WTC11 (cell line): Measurements from ENCODE around the gene ARHGAP26. TPM values are rescaled to one million over a fixed set of nuclear protein-coding genes. Genes with fewer than 3 reads are reported as not detected.

Experiments used
- ATAC-seq: fragments of 200-7000 bp; cut with Tn5 transposase; 2 replicates; pipeline ENCODE4 v1.10.0; 2021; ENCODE audit warnings: mild to moderate bottlenecking, moderate library complexity
- CTCF ChIA-PET: fragments of 300-600 bp; sonication (Branson Sonifier 250); formaldehyde crosslinking; loops from one replicate; lab custom pipeline; 2021; ENCODE audit warnings: antibody characterized with exemption; lab: Charles Lee
- POLR2A ChIA-PET: fragments of 350-600 bp; sonication (Branson Sonifier 250); formaldehyde crosslinking; loops from one replicate; lab custom pipeline; 2021; ENCODE audit warnings: antibody characterized with exemption; lab: Charles Lee
- DNase-seq: peaks from one replicate; pipeline ENCODE4 v3.0.0; 2021; ENCODE audit warnings: low spot score
- H3K27ac Mint-ChIP-seq: 2 replicates; pipeline ENCODE4 v1.8.0; 2021; ENCODE audit warnings: mixed read lengths
- H3K27me3 Mint-ChIP-seq: 2 replicates; pipeline ENCODE4 v1.8.0; 2021; ENCODE audit warnings: low read depth, mild to moderate bottlenecking, moderate library complexity, mixed read lengths
- H3K36me3 Mint-ChIP-seq: 2 replicates; pipeline ENCODE4 v1.8.0; 2021; ENCODE audit warnings: mixed read lengths
- H3K4me1 Mint-ChIP-seq: 2 replicates; pipeline ENCODE4 v1.8.0; 2022; ENCODE audit warnings: mixed read lengths
- H3K4me3 Mint-ChIP-seq: 2 replicates; pipeline ENCODE4 v1.8.0; 2021; ENCODE audit warnings: mild to moderate bottlenecking, moderate library complexity, mixed read lengths
- H3K9me3 Mint-ChIP-seq: 2 replicates; pipeline ENCODE4 v1.8.0; 2021; ENCODE audit warnings: mixed read lengths
- CDX4 ChIP-seq: fragments of 250-450 bp; sonication (Bioruptor Pico); IDR thresholded peaks from 2 replicates; pipeline ENCODE4 v1.9.0; 2021; ENCODE audit warnings: moderate library complexity, mild to moderate bottlenecking, inconsistent platforms, borderline replicate concordance
- CREB1 ChIP-seq: sonication (generic); formaldehyde crosslinking; IDR thresholded peaks from 2 replicates; pipeline ENCODE4 v1.8.0; 2023; ENCODE audit warnings: mild to moderate bottlenecking, missing genetic modification reagents
- EMX1 ChIP-seq: fragments of 250-450 bp; sonication (Bioruptor Pico); IDR thresholded peaks from 2 replicates; pipeline ENCODE4 v1.8.0; 2021; ENCODE audit warnings: mild to moderate bottlenecking
- FOXK1 ChIP-seq: sonication (generic); formaldehyde crosslinking; IDR thresholded peaks from 2 replicates; pipeline ENCODE4 v1.8.0; 2022; ENCODE audit warnings: mild to moderate bottlenecking, moderate library complexity, missing genetic modification reagents
- GABPB1 ChIP-seq: sonication (generic); formaldehyde crosslinking; IDR thresholded peaks from 2 replicates; pipeline ENCODE4 v1.8.1; 2023; ENCODE audit warnings: mild to moderate bottlenecking, missing genetic modification reagents
- GRHL2 ChIP-seq: fragments of 250-450 bp; sonication (Bioruptor Pico); IDR thresholded peaks from 2 replicates; pipeline ENCODE4 v1.8.0; 2022; ENCODE audit warnings: mild to moderate bottlenecking, moderate library complexity; ENCODE audit not compliant: insufficient replicate concordance, severe bottlenecking
- MYBL2 ChIP-seq: sonication (generic); formaldehyde crosslinking; IDR thresholded peaks from 2 replicates; pipeline ENCODE4 v1.8.1; 2023; ENCODE audit warnings: mild to moderate bottlenecking, moderate library complexity, missing genetic modification reagents
- NFE2L1 ChIP-seq: sonication (generic); formaldehyde crosslinking; IDR thresholded peaks from 2 replicates; pipeline ENCODE4 v1.8.1; 2023; ENCODE audit warnings: missing genetic modification reagents
- NR1H2 ChIP-seq: sonication (generic); formaldehyde crosslinking; IDR thresholded peaks from 2 replicates; pipeline ENCODE4 v1.9.0; 2021; ENCODE audit warnings: mild to moderate bottlenecking, moderate library complexity, missing genetic modification reagents
- PREB ChIP-seq: sonication (generic); formaldehyde crosslinking; IDR thresholded peaks from 2 replicates; pipeline ENCODE4 v1.8.1; 2022; ENCODE audit warnings: mild to moderate bottlenecking, missing genetic modification reagents, moderate library complexity, borderline replicate concordance
- SMAD3 ChIP-seq: sonication (generic); formaldehyde crosslinking; IDR thresholded peaks from 2 replicates; pipeline ENCODE4 v1.8.0; 2022; ENCODE audit warnings: missing genetic modification reagents, mild to moderate bottlenecking, borderline replicate concordance
- SP1 ChIP-seq: sonication (generic); formaldehyde crosslinking; conservative IDR thresholded peaks from 2 replicates; pipeline ENCODE4 v1.8.1; 2022; ENCODE audit warnings: missing genetic modification reagents
- TEAD1 ChIP-seq: sonication (generic); formaldehyde crosslinking; IDR thresholded peaks from 2 replicates; pipeline ENCODE4 v1.8.0; 2022; ENCODE audit warnings: mild to moderate bottlenecking, missing genetic modification reagents
- ZNF138 ChIP-seq: sonication (generic); formaldehyde crosslinking; conservative IDR thresholded peaks from 2 replicates; pipeline ENCODE4 v1.8.1; 2022; ENCODE audit warnings: mild to moderate bottlenecking, moderate library complexity, missing genetic modification reagents
- ZNF219 ChIP-seq: sonication (generic); formaldehyde crosslinking; IDR thresholded peaks from 2 replicates; pipeline ENCODE4 v1.8.0; 2023; ENCODE audit warnings: missing genetic modification reagents, mild to moderate bottlenecking, borderline replicate concordance
- ZNF423 ChIP-seq: fragments of 250-450 bp; sonication (Bioruptor Pico); IDR thresholded peaks from 2 replicates; pipeline ENCODE4 v2.1.2; 2022; ENCODE audit warnings: mild to moderate bottlenecking, moderate library complexity
- ZNF532 ChIP-seq: fragments of 250-450 bp; sonication (Bioruptor Pico); IDR thresholded peaks from 2 replicates; pipeline ENCODE4 v1.9.0; 2021; ENCODE audit warnings: mild to moderate bottlenecking, borderline replicate concordance
- total RNA-seq: library from RNA; stranded (reverse); gene quantifications from 3 replicates; pipeline ENCODE4 v1.2.3, GENCODE V29; 2021
- TF ChIP-seq, protein P1 (sequence below): fragments of 250-450 bp; sonication (Bioruptor Pico); IDR thresholded peaks from 2 replicates; pipeline ENCODE4 v2.1.2; 2022; ENCODE audit warnings: mild to moderate bottlenecking, moderate library complexity
- TF ChIP-seq, protein P2 (sequence below): fragments of 250-450 bp; sonication (Bioruptor Pico); IDR thresholded peaks from 2 replicates; pipeline ENCODE4 v1.9.0; 2021; ENCODE audit warnings: mild to moderate bottlenecking

The ARHGAP26 gene
- total RNA-seq, 1 experiment from 2014 or later, result 22.3 TPM

GRCh38 chr5:142805339-142805738, 35.2 kb downstream of the ARHGAP26 start:
- no peak overlapping the region for H3K4me3 Mint-ChIP-seq
- DNase-seq (no peak), ATAC-seq (no peak)
- ChIA-PET POLR2A (no interaction called here), CTCF (interaction anchor here (0.8 kb wide), 1 partner anchor 92 kb away, joined by 3 read pairs; no protein-coding TSS in a partner anchor)
- peak overlapping the region; percentile 7; the same call in 1 of the 2 replicates for H3K27ac Mint-ChIP-seq
- no peaks in the 10 kb centered on the region for H3K27me3 Mint-ChIP-seq
- no peaks in the 10 kb centered on the region for H3K9me3 Mint-ChIP-seq
- TF ChIP-seq ZNF219 (CRISPR knock-in tag), result no peak
- no peak for TF ChIP-seq ZNF138 (CRISPR knock-in tag)
- TF ChIP-seq, protein P1, sequence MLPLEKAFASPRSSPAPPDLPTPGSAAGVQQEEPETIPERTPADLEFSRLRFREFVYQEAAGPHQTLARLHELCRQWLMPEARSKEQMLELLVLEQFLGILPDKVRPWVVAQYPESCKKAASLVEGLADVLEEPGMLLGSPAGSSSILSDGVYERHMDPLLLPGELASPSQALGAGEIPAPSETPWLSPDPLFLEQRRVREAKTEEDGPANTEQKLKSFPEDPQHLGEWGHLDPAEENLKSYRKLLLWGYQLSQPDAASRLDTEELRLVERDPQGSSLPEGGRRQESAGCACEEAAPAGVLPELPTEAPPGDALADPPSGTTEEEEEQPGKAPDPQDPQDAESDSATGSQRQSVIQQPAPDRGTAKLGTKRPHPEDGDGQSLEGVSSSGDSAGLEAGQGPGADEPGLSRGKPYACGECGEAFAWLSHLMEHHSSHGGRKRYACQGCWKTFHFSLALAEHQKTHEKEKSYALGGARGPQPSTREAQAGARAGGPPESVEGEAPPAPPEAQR (CRISPR knock-in tag), result no peak
- no peak for TF ChIP-seq EMX1 (CRISPR knock-in tag)
- no peak for TF ChIP-seq MYBL2 (CRISPR knock-in tag)
- TF ChIP-seq GABPB1, result no peak
- no peak for TF ChIP-seq ZNF423
- TF ChIP-seq, protein P2, sequence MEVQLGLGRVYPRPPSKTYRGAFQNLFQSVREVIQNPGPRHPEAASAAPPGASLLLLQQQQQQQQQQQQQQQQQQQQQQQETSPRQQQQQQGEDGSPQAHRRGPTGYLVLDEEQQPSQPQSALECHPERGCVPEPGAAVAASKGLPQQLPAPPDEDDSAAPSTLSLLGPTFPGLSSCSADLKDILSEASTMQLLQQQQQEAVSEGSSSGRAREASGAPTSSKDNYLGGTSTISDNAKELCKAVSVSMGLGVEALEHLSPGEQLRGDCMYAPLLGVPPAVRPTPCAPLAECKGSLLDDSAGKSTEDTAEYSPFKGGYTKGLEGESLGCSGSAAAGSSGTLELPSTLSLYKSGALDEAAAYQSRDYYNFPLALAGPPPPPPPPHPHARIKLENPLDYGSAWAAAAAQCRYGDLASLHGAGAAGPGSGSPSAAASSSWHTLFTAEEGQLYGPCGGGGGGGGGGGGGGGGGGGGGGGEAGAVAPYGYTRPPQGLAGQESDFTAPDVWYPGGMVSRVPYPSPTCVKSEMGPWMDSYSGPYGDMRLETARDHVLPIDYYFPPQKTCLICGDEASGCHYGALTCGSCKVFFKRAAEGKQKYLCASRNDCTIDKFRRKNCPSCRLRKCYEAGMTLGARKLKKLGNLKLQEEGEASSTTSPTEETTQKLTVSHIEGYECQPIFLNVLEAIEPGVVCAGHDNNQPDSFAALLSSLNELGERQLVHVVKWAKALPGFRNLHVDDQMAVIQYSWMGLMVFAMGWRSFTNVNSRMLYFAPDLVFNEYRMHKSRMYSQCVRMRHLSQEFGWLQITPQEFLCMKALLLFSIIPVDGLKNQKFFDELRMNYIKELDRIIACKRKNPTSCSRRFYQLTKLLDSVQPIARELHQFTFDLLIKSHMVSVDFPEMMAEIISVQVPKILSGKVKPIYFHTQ (CRISPR knock-in tag), result no peak
- TF ChIP-seq TEAD1 (CRISPR knock-in tag), result no peak
- H3K36me3 Mint-ChIP-seq, result no peaks in the 10 kb centered on the region
- H3K4me1 Mint-ChIP-seq, result peaks cover 37% of the 10 kb centered on the region

DNA sequence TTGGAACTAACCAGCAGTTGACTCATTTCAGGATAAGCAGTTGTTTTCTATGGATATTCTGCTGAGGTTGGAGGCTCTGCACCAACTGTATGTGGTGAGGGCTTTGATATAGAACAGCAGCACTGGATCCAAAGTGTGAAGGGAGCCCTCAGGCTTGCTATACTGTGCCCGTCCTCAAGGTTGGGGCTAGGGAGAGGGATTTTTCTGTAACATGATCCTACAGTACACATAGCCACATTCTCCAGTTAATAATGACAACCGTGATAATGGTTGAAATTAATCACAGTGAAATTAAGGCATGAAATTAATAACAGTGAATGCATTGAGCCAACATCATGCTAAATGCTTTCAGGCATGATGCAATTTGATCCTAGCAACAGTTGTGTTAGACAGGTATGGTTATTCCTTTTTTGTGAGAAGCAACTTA, 36.7 kb downstream of the ARHGAP26 start:
- ChIA-PET POLR2A (no interaction called here), CTCF (no interaction called here)
- DNase-seq (no peak), ATAC-seq (peak; percentile 87)
- peaks cover 33% of the 10 kb centered on the region for H3K4me1 Mint-ChIP-seq
- TF ChIP-seq SMAD3 (CRISPR knock-in tag) (no peak), TEAD1 (CRISPR knock-in tag) (no peak), MYBL2 (CRISPR knock-in tag) (no peak), NFE2L1 (no peak), SP1 (CRISPR knock-in tag) (no peak), ZNF532 (CRISPR knock-in tag) (no peak), NR1H2 (CRISPR knock-in tag) (no peak), GRHL2 (no peak), CREB1 (CRISPR knock-in tag) (no peak), PREB (CRISPR knock-in tag) (no peak), FOXK1 (CRISPR knock-in tag) (no peak), CDX4 (CRISPR knock-in tag) (no peak)
- H3K27me3 Mint-ChIP-seq, result no peaks in the 10 kb centered on the region
- no peak overlapping the region for H3K4me3 Mint-ChIP-seq
- no peaks in the 10 kb centered on the region; the same call in 1 of the 2 replicates for H3K36me3 Mint-ChIP-seq
- no peaks in the 10 kb centered on the region for H3K9me3 Mint-ChIP-seq
- H3K27ac Mint-ChIP-seq, result peak overlapping the region; percentile 27
